H9 (cell line): Measurements from ENCODE around the gene ZMYM2. TPM values are rescaled to one million over a fixed set of nuclear protein-coding genes. Genes with fewer than 3 reads are reported as not detected.

Experiments
- DNase-seq: peaks from one replicate; pipeline ENCODE4 v3.0.0-alpha.2; 2017
- H2AFZ ChIP-seq: one replicate; pipeline ENCODE4 v1.6.1; 2013; ENCODE audit warnings: mild to moderate bottlenecking, low read length, control low read depth, moderate library complexity
- H2AK5ac ChIP-seq: 2 replicates; pipeline ENCODE4 v1.6.1; 2013; ENCODE audit warnings: low read length, control low read depth, mixed read lengths; ENCODE audit not compliant: insufficient read length
- H2BK120ac ChIP-seq: one replicate; pipeline ENCODE4 v1.6.1; 2013; ENCODE audit warnings: low read depth, mild to moderate bottlenecking, low read length, control low read depth, inconsistent platforms; ENCODE audit not compliant: poor library complexity, severe bottlenecking
- H2BK12ac ChIP-seq: 2 replicates; pipeline ENCODE4 v1.6.1; 2013; ENCODE audit warnings: low read length, control low read depth, mixed read lengths, low read depth; ENCODE audit not compliant: insufficient read length
- H2BK15ac ChIP-seq: 2 replicates; pipeline ENCODE4 v1.6.1; 2013; ENCODE audit warnings: low read depth, low read length, control low read depth
- H2BK20ac ChIP-seq: one replicate; pipeline ENCODE4 v1.6.1; 2013; ENCODE audit warnings: low read depth, mild to moderate bottlenecking, low read length, control low read depth, inconsistent platforms; ENCODE audit not compliant: poor library complexity, severe bottlenecking
- H2BK5ac ChIP-seq: 2 replicates; pipeline ENCODE4 v1.6.1; 2013; ENCODE audit warnings: low read length, control low read depth, mixed read lengths; ENCODE audit not compliant: insufficient read length
- H3K14ac ChIP-seq: 2 replicates; pipeline ENCODE4 v1.6.1; 2013; ENCODE audit warnings: low read length, control low read depth; ENCODE audit not compliant: insufficient read depth
- H3K18ac ChIP-seq: 2 replicates; pipeline ENCODE4 v1.6.1; 2013; ENCODE audit warnings: low read depth, mild to moderate bottlenecking, mixed read lengths, low read length, control low read depth; ENCODE audit not compliant: insufficient read length
- H3K23ac ChIP-seq: 2 replicates; pipeline ENCODE4 v1.6.1; 2013; ENCODE audit warnings: low read length, control low read depth, mixed read lengths, low read depth; ENCODE audit not compliant: insufficient read length
- H3K23me2 ChIP-seq: 2 replicates; pipeline ENCODE4 v1.6.1; 2013; ENCODE audit warnings: low read depth, mild to moderate bottlenecking, mixed read lengths, low read length, control low read depth; ENCODE audit not compliant: insufficient read length, poor library complexity, severe bottlenecking
- H3K27ac ChIP-seq: 2 replicates; pipeline ENCODE4 v1.5.1; 2013; ENCODE audit warnings: low read length, control low read depth, mixed read lengths, low read depth; ENCODE audit not compliant: insufficient read length
- H3K27me3 ChIP-seq: 2 replicates; pipeline ENCODE4 v1.6.1; 2013; ENCODE audit warnings: low read length, control low read depth, inconsistent platforms; ENCODE audit not compliant: insufficient read depth
- H3K4ac ChIP-seq: 2 replicates; pipeline ENCODE4 v1.6.1; 2013; ENCODE audit warnings: low read depth, mild to moderate bottlenecking, control low read depth, inconsistent platforms, low read length, moderate library complexity
- H3K4me1 ChIP-seq: 2 replicates; pipeline ENCODE4 v1.6.1; 2013; ENCODE audit warnings: low read length, control low read depth, inconsistent platforms; ENCODE audit not compliant: insufficient read depth
- H3K4me2 ChIP-seq: 2 replicates; pipeline ENCODE4 v1.6.1; 2013; ENCODE audit warnings: low read length, control low read depth, mixed read lengths; ENCODE audit not compliant: insufficient read length, insufficient read depth
- H3K56ac ChIP-seq: 2 replicates; pipeline ENCODE4 v1.6.1; 2013; ENCODE audit warnings: low read depth, mild to moderate bottlenecking, mixed read lengths, low read length, control low read depth; ENCODE audit not compliant: insufficient read length
- H3K79me1 ChIP-seq: 2 replicates; pipeline ENCODE4 v1.6.1; 2013; ENCODE audit warnings: low read depth, mild to moderate bottlenecking, moderate library complexity, low read length, control low read depth, inconsistent platforms; ENCODE audit not compliant: insufficient read depth, poor library complexity, severe bottlenecking
- H3K79me2 ChIP-seq: 2 replicates; pipeline ENCODE4 v1.6.1; 2013; ENCODE audit warnings: low read length, control low read depth, inconsistent platforms; ENCODE audit not compliant: insufficient read depth
- H3K9ac ChIP-seq: 2 replicates; pipeline ENCODE4 v1.6.1; 2013; ENCODE audit warnings: low read length, control low read depth, mixed read lengths; ENCODE audit not compliant: insufficient read length; ENCODE audit errors: extremely low read depth
- H3K9me3 ChIP-seq: one replicate; pipeline ENCODE4 v1.6.1; 2013; ENCODE audit warnings: low read depth, low read length, inconsistent platforms; ENCODE audit not compliant: control insufficient read depth
- H3T11ph ChIP-seq: one replicate; pipeline ENCODE4 v1.6.1; 2013; ENCODE audit warnings: mild to moderate bottlenecking, low read length, control low read depth, inconsistent platforms
- H4K20me1 ChIP-seq: one replicate; pipeline ENCODE4 v1.6.1; 2013; ENCODE audit not compliant: control insufficient read depth, insufficient read length, insufficient read depth
- H4K5ac ChIP-seq: 2 replicates; pipeline ENCODE4 v1.6.1; 2013; ENCODE audit warnings: low read depth, mild to moderate bottlenecking, mixed read lengths, low read length, control low read depth; ENCODE audit not compliant: insufficient read length
- H4K8ac ChIP-seq: replicated peaks from 2 replicates; pipeline ENCODE4 v1.6.1; 2013; ENCODE audit warnings: low read length, control low read depth, mixed read lengths, low read depth; ENCODE audit not compliant: insufficient read length
- H4K91ac ChIP-seq: 2 replicates; pipeline ENCODE4 v1.6.1; 2013; ENCODE audit warnings: low read depth, mild to moderate bottlenecking, moderate library complexity, mixed read lengths, low read length, control low read depth; ENCODE audit not compliant: insufficient read length
- H3K27ac Mint-ChIP-seq, 3 experiments: 2 replicates in 2 of 3; 3 replicates in 1 of 3; pipeline ENCODE4 v1.8.0; 2020 to 2021; ENCODE audit warnings: mixed read lengths in 3 of 3, mild to moderate bottlenecking in 1 of 3, moderate library complexity in 1 of 3
- H3K27me3 Mint-ChIP-seq: 2 replicates; pipeline ENCODE4 v1.8.0; 2021; ENCODE audit warnings: low read depth, mild to moderate bottlenecking, moderate library complexity, mixed read lengths
- H3K36me3 Mint-ChIP-seq, 3 experiments: 2 replicates in 2 of 3; 3 replicates in 1 of 3; pipeline ENCODE4 v1.8.0; 2020 to 2021; ENCODE audit warnings: low read depth in 3 of 3, mixed read lengths in 3 of 3; ENCODE audit not compliant: insufficient read depth in 1 of 3
- H3K4me1 Mint-ChIP-seq, 2 experiments: 2 replicates each; pipeline ENCODE4 v1.8.0; 2020; ENCODE audit warnings: mixed read lengths in 2 of 2
- H3K4me3 Mint-ChIP-seq, 2 experiments: 2 replicates in 1 of 2; 3 replicates in 1 of 2; pipeline ENCODE4 v1.8.0; 2020 to 2021; ENCODE audit warnings: mild to moderate bottlenecking in 2 of 2, mixed read lengths in 2 of 2, moderate library complexity in 1 of 2
- H3K9me3 Mint-ChIP-seq, 2 experiments: 2 replicates in 1 of 2; 3 replicates in 1 of 2; pipeline ENCODE4 v1.8.0; 2020; ENCODE audit warnings: mild to moderate bottlenecking in 2 of 2, mixed read lengths in 2 of 2, moderate library complexity in 1 of 2
- CTCF ChIP-seq: fragments of 200-600 bp; sonication (generic); conservative IDR thresholded peaks from 3 replicates; pipeline ENCODE4 v1.8.0; 2021; ENCODE audit warnings: antibody characterized with exemption, mild to moderate bottlenecking
- WGBS: extraction: QIAGEN DNeasy Blood & Tissue Kit; methylation state at CpG from one replicate; pipeline ENCODE4 v1.1.7; 2013; ENCODE audit warnings: missing lambda C conversion rate, low lambda C conversion rate, mixed read lengths; ENCODE audit not compliant: insufficient read length; ENCODE audit errors: extremely low coverage; 5-methylcytosine and 5-hydroxymethylcytosine counted together
- total RNA-seq: library from RNA; stranded (reverse); gene quantifications from 2 replicates; pipeline ENCODE4 v1.2.1, GENCODE V29; 2021

Gene ZMYM2
- total RNA-seq, 1 experiment from 2014 or later: 173 TPM

- H3K56ac ChIP-seq: no peak overlapping the region
- no peak for TF ChIP-seq CTCF
Observed at GRCh38 chr13:20106742-20107141, 148.2 kb downstream of the ZMYM2 start.

More at GRCh38 chr13:20106742-20107141, 148.2 kb downstream of the ZMYM2 start:
- DNase-seq: no peak
- H3K18ac ChIP-seq: no peak overlapping the region
- H2BK15ac ChIP-seq: no peak overlapping the region
- no peak overlapping the region for H2BK12ac ChIP-seq
- H2AK5ac ChIP-seq: no peak overlapping the region
- no peak overlapping the region for H3K23ac ChIP-seq
- H3K9ac ChIP-seq: no peak overlapping the region
- H3K23me2 ChIP-seq: peaks cover 2% of the 10 kb centered on the region
- H3K36me3 Mint-ChIP-seq: no peaks in the 10 kb centered on the region
- H3K4me2 ChIP-seq: no peak overlapping the region
- no peak overlapping the region for H3K14ac ChIP-seq
- peaks cover 16% of the 10 kb centered on the region for H3K27me3 Mint-ChIP-seq
- H2BK5ac ChIP-seq: no peak overlapping the region
- peaks cover 2% of the 10 kb centered on the region; the same call in 1 of the 2 replicates for H3K4me1 ChIP-seq
- no peak overlapping the region for H3K4ac ChIP-seq
- no peaks in the 10 kb centered on the region; a peak in 1 of 5 replicates for H3K9me3 Mint-ChIP-seq
- H4K91ac ChIP-seq: no peak overlapping the region
- H4K5ac ChIP-seq: no peak overlapping the region
- H3K79me2 ChIP-seq: no peaks in the 10 kb centered on the region
- no peaks in the 10 kb centered on the region for H4K20me1 ChIP-seq
- no peaks in the 10 kb centered on the region for H3K9me3 ChIP-seq
- H3K27ac ChIP-seq: no peak overlapping the region
- no peaks in the 10 kb centered on the region for H3K79me1 ChIP-seq
- no peak overlapping the region for H2BK20ac ChIP-seq
- no CpG with 5 or more reads among the region's 4 CpGs for WGBS
- no peak overlapping the region for H2AFZ ChIP-seq
- no peak overlapping the region for H2BK120ac ChIP-seq
- no peak overlapping the region for H3T11ph ChIP-seq
- H4K8ac ChIP-seq: no peak overlapping the region
- H3K27me3 ChIP-seq: no peaks in the 10 kb centered on the region
- H3K4me3 Mint-ChIP-seq: no peak overlapping the region
- no peak overlapping the region; a peak in 1 of 7 replicates for H3K27ac Mint-ChIP-seq
- peaks cover 9 to 11% of the 10 kb centered on the region in 2 experiments for H3K4me1 Mint-ChIP-seq
